SK-N-SH treated with all-trans-retinoic acid at 6 μM for 48 hours (cell line): ENCODE measurements around the gene SNTA1.

ENCODE experiments used
- ATAC-seq: fragments of 200-7000 bp; cut with Tn5 transposase; 3 replicates; pipeline ENCODE4 v1.9.1; 2020; ENCODE audit warnings: mild to moderate bottlenecking, moderate library complexity
- BACH2 ChIP-seq: fragments of 250-450 bp; sonication (Bioruptor Pico); IDR thresholded peaks from 2 replicates; pipeline ENCODE4 v1.9.0; 2021; ENCODE audit warnings: mild to moderate bottlenecking, borderline replicate concordance
- CSDC2 ChIP-seq: fragments of 250-450 bp; sonication (Bioruptor Pico); IDR thresholded peaks from 2 replicates; pipeline ENCODE4 v1.5.0; 2020; ENCODE audit warnings: mild to moderate bottlenecking, moderate library complexity
- ESRRG ChIP-seq: fragments of 250-450 bp; sonication (Bioruptor Pico); IDR thresholded peaks from 2 replicates; pipeline ENCODE4 v1.6.1; 2021; ENCODE audit warnings: mild to moderate bottlenecking
- GLIS3 ChIP-seq: fragments of 250-450 bp; sonication (Bioruptor Pico); IDR thresholded peaks from 2 replicates; pipeline ENCODE4 v1.5.0; 2020; ENCODE audit warnings: mild to moderate bottlenecking, moderate library complexity
- ISL1 ChIP-seq: fragments of 250-450 bp; sonication (Bioruptor Pico); IDR thresholded peaks from 2 replicates; pipeline ENCODE4 v2.1.2; 2022; ENCODE audit warnings: mild to moderate bottlenecking, moderate library complexity
- OSR1 ChIP-seq: fragments of 250-450 bp; sonication (Bioruptor Pico); IDR thresholded peaks from 2 replicates; pipeline ENCODE4 v1.8.0; 2022; ENCODE audit warnings: moderate library complexity, mild to moderate bottlenecking, inconsistent platforms
- PPARA ChIP-seq: fragments of 250-450 bp; sonication (Bioruptor Pico); IDR thresholded peaks from 2 replicates; pipeline ENCODE4 v1.5.0; 2020; ENCODE audit warnings: mild to moderate bottlenecking, borderline replicate concordance
- RARB ChIP-seq: fragments of 250-450 bp; sonication (Bioruptor Pico); IDR thresholded peaks from 2 replicates; pipeline ENCODE4 v1.8.0; 2021; ENCODE audit warnings: mild to moderate bottlenecking, moderate library complexity
- SNAI2 ChIP-seq: fragments of 250-450 bp; sonication (Bioruptor Pico); IDR thresholded peaks from 2 replicates; pipeline ENCODE4 v1.5.0; 2020; ENCODE audit warnings: mild to moderate bottlenecking, moderate library complexity
- TCF4 ChIP-seq: fragments of 250-450 bp; sonication (Bioruptor Pico); IDR thresholded peaks from 2 replicates; pipeline ENCODE4 v1.8.0; 2021; ENCODE audit warnings: mild to moderate bottlenecking, moderate library complexity, borderline replicate concordance
- TOX ChIP-seq: fragments of 250-450 bp; sonication (Bioruptor Pico); IDR thresholded peaks from 2 replicates; pipeline ENCODE4 v1.8.0; 2021; ENCODE audit warnings: mild to moderate bottlenecking, moderate library complexity, borderline replicate concordance
- ZC3H10 ChIP-seq: fragments of 250-450 bp; sonication (Bioruptor Pico); IDR thresholded peaks from 2 replicates; pipeline ENCODE4 v1.5.1; 2021; ENCODE audit warnings: mild to moderate bottlenecking, moderate library complexity
- ZFP3 ChIP-seq: fragments of 250-450 bp; sonication (Bioruptor Pico); IDR thresholded peaks from 2 replicates; pipeline ENCODE4 v1.5.0; 2020; ENCODE audit warnings: mild to moderate bottlenecking, moderate library complexity
- ZFP30 ChIP-seq: fragments of 450-650 bp; formaldehyde crosslinking; IDR thresholded peaks from 2 replicates; pipeline ENCODE4 v1.5.0; 2022; ENCODE audit warnings: mild to moderate bottlenecking, moderate library complexity
- ZNF565 ChIP-seq: fragments of 450-650 bp; formaldehyde crosslinking; conservative IDR thresholded peaks from 2 replicates; pipeline ENCODE4 v1.5.0; 2020; ENCODE audit warnings: low read depth, mild to moderate bottlenecking, moderate library complexity
- ZNF70 ChIP-seq: fragments of 450-650 bp; formaldehyde crosslinking; IDR thresholded peaks from 2 replicates; pipeline ENCODE4 v1.5.0; 2020; ENCODE audit warnings: mild to moderate bottlenecking, moderate library complexity
- ZNF8 ChIP-seq: fragments of 450-650 bp; formaldehyde crosslinking; IDR thresholded peaks from 2 replicates; pipeline ENCODE4 v1.5.0; 2020; ENCODE audit warnings: mild to moderate bottlenecking, moderate library complexity
- TF ChIP-seq, protein P1 (sequence below): fragments of 250-450 bp; sonication (Bioruptor Pico); IDR thresholded peaks from 2 replicates; pipeline ENCODE4 v1.8.0; 2021; ENCODE audit warnings: low read depth, mild to moderate bottlenecking, moderate library complexity, borderline replicate concordance
- TF ChIP-seq, protein P2 (sequence below): fragments of 250-450 bp; sonication (Bioruptor Pico); IDR thresholded peaks from 2 replicates; pipeline ENCODE4 v1.5.0; 2020; ENCODE audit warnings: mild to moderate bottlenecking, moderate library complexity
- TF ChIP-seq, protein P3 (sequence below): fragments of 250-450 bp; sonication (Bioruptor Pico); IDR thresholded peaks from 2 replicates; pipeline ENCODE4 v1.5.1; 2020; ENCODE audit warnings: low read depth, mild to moderate bottlenecking, moderate library complexity
- TF ChIP-seq, protein P4 (sequence below): fragments of 250-450 bp; sonication (Bioruptor Pico); IDR thresholded peaks from 2 replicates; pipeline ENCODE4 v1.5.1; 2021; ENCODE audit warnings: mild to moderate bottlenecking, moderate library complexity

Gene SNTA1

DNA sequence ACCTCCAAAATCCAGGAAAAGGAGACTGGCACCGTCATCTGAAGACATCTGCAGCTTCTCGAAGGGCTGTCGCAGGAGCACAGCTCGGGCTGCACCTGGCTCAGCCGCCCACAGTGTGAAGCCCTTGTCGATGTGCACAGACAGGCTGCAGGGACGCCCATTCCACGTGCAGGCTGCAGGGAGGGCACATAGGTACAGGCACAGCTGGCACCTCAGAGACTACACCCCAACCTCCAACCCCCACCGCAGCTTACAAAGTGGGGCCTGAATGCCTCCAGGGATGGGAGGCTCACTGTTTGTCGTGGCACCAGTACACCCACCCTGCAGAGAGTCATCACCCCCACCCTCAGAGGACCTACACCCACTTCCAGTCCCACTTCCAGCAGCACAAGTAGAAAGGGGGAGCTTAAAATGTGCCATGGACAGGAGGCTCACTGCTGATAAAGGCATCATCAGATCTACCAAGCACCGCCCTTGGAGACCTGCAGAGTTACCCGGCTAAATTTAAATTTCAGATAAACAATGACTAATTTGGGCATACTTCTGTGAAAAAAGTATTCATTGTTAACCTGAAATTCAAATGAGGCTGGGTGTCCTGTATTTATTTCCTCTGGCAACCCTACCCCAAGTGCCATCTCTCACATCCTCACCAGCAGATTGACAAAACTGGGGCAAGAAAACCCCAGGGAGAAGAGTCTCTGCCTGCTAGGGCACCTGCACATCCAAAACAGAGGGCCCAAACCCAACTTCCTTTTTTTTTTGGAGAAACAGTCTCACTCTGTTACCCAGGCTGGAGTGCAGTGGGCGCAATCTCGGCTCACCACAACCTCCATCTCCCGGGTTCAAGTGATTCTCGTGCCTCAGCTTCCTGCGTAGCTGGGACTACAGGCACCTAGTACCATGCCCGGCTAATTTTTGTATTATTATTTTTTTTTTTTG lies 34.6 kb downstream of the SNTA1 start (continued):
- TF ChIP-seq, protein P1, sequence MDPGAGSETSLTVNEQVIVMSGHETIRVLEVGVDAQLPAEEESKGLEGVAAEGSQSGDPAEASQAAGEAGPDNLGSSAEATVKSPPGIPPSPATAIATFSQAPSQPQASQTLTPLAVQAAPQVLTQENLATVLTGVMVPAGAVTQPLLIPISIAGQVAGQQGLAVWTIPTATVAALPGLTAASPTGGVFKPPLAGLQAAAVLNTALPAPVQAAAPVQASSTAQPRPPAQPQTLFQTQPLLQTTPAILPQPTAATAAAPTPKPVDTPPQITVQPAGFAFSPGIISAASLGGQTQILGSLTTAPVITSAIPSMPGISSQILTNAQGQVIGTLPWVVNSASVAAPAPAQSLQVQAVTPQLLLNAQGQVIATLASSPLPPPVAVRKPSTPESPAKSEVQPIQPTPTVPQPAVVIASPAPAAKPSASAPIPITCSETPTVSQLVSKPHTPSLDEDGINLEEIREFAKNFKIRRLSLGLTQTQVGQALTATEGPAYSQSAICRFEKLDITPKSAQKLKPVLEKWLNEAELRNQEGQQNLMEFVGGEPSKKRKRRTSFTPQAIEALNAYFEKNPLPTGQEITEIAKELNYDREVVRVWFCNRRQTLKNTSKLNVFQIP: no peak
- TF ChIP-seq RARB (CRISPR knock-in tag) (no peak), SNAI2 (CRISPR knock-in tag) (no peak), OSR1 (CRISPR knock-in tag) (no peak), CSDC2 (no peak)

DNA sequence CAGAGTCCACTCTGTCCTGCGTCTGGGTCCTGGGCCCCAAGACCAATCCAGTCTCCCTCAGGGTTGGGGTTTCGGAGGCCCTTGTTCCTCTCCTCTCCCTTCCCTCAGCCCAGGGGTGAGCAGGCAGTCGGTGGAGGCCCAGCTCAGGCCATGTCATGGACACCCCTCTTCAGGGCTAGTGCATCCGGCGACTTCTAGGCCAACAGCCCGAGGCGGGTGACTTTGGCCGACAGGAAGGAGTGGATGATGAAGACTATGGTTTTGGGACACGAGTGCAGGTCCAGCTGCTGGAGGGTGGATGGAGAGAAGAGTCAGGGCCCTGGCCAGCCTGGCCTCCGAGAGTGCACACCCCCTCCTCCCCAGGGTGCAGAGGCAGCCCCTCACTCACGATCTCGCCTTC lies 35.2 kb downstream of the SNTA1 start:
- TF ChIP-seq OSR1 (CRISPR knock-in tag) (no peak), ZNF565 (no peak), ZNF8 (CRISPR knock-in tag) (no peak), ZFP3 (CRISPR knock-in tag) (no peak), ZC3H10 (no peak), CSDC2 (no peak), ZNF70 (CRISPR knock-in tag) (no peak), TCF4 (CRISPR knock-in tag) (no peak), TOX (CRISPR knock-in tag) (no peak), ESRRG (CRISPR knock-in tag) (no peak), RARB (CRISPR knock-in tag) (no peak), PPARA (CRISPR knock-in tag) (no peak), ISL1 (CRISPR knock-in tag) (no peak), BACH2 (CRISPR knock-in tag) (no peak), GLIS3 (CRISPR knock-in tag) (no peak), ZFP30 (no peak)
- TF ChIP-seq, protein P1: no peak
- TF ChIP-seq, protein P2, sequence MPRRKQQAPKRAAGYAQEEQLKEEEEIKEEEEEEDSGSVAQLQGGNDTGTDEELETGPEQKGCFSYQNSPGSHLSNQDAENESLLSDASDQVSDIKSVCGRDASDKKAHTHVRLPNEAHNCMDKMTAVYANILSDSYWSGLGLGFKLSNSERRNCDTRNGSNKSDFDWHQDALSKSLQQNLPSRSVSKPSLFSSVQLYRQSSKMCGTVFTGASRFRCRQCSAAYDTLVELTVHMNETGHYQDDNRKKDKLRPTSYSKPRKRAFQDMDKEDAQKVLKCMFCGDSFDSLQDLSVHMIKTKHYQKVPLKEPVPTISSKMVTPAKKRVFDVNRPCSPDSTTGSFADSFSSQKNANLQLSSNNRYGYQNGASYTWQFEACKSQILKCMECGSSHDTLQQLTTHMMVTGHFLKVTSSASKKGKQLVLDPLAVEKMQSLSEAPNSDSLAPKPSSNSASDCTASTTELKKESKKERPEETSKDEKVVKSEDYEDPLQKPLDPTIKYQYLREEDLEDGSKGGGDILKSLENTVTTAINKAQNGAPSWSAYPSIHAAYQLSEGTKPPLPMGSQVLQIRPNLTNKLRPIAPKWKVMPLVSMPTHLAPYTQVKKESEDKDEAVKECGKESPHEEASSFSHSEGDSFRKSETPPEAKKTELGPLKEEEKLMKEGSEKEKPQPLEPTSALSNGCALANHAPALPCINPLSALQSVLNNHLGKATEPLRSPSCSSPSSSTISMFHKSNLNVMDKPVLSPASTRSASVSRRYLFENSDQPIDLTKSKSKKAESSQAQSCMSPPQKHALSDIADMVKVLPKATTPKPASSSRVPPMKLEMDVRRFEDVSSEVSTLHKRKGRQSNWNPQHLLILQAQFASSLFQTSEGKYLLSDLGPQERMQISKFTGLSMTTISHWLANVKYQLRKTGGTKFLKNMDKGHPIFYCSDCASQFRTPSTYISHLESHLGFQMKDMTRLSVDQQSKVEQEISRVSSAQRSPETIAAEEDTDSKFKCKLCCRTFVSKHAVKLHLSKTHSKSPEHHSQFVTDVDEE: no peak
- TF ChIP-seq, protein P3, sequence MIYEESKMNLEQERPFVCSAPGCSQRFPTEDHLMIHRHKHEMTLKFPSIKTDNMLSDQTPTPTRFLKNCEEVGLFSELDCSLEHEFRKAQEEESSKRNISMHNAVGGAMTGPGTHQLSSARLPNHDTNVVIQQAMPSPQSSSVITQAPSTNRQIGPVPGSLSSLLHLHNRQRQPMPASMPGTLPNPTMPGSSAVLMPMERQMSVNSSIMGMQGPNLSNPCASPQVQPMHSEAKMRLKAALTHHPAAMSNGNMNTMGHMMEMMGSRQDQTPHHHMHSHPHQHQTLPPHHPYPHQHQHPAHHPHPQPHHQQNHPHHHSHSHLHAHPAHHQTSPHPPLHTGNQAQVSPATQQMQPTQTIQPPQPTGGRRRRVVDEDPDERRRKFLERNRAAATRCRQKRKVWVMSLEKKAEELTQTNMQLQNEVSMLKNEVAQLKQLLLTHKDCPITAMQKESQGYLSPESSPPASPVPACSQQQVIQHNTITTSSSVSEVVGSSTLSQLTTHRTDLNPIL (CRISPR knock-in tag): no peak

DNA sequence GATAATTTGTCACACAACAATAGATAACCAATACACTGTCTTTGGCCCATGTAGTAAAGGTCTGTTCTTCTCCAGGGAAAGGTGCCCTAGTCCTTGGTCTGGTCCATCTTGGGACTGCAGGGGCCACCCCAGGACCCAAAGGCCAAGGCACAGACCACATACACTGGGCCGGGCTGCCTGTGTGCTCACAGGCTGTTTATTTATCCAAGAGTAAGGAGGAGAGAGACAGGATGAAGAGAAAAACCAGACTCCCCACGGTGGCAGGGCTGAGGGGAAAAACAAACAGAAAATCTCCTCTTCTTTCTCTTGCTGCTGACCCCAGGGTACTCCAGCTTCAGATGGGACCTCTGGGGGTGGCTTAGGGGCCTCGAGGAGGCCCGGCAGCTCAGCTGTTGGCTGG lies 35.8 kb downstream of the SNTA1 start:
- ATAC-seq: no peak
- TF ChIP-seq SNAI2 (CRISPR knock-in tag) (no peak), RARB (CRISPR knock-in tag) (no peak), ZNF70 (CRISPR knock-in tag) (no peak), ESRRG (CRISPR knock-in tag) (no peak), TOX (CRISPR knock-in tag) (no peak), BACH2 (CRISPR knock-in tag) (no peak), ZNF8 (CRISPR knock-in tag) (no peak), ZFP30 (no peak), OSR1 (CRISPR knock-in tag) (no peak), ISL1 (CRISPR knock-in tag) (no peak), TCF4 (CRISPR knock-in tag) (no peak), GLIS3 (CRISPR knock-in tag) (no peak), ZFP3 (CRISPR knock-in tag) (no peak)
- TF ChIP-seq, protein P1: no peak
- TF ChIP-seq, protein P2: no peak
- TF ChIP-seq, protein P4, sequence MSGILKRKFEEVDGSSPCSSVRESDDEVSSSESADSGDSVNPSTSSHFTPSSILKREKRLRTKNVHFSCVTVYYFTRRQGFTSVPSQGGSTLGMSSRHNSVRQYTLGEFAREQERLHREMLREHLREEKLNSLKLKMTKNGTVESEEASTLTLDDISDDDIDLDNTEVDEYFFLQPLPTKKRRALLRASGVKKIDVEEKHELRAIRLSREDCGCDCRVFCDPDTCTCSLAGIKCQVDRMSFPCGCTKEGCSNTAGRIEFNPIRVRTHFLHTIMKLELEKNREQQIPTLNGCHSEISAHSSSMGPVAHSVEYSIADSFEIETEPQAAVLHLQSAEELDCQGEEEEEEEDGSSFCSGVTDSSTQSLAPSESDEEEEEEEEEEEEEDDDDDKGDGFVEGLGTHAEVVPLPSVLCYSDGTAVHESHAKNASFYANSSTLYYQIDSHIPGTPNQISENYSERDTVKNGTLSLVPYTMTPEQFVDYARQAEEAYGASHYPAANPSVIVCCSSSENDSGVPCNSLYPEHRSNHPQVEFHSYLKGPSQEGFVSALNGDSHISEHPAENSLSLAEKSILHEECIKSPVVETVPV: no peak

More for the DNA sequence above, 35.2 kb downstream of the SNTA1 start:
- no peak for ATAC-seq
